H9 (cell line): ENCODE measurements around the gene LITAF. TPM values are rescaled to one million over a fixed set of nuclear protein-coding genes. Genes with fewer than 3 reads are reported as not detected.

Experiments
- DNase-seq: peaks from one replicate; pipeline ENCODE4 v3.0.0-alpha.2; 2017
- H2AFZ ChIP-seq: one replicate; pipeline ENCODE4 v1.6.1; 2013; ENCODE audit warnings: mild to moderate bottlenecking, low read length, control low read depth, moderate library complexity
- H2AK5ac ChIP-seq: 2 replicates; pipeline ENCODE4 v1.6.1; 2013; ENCODE audit warnings: low read length, control low read depth, mixed read lengths; ENCODE audit not compliant: insufficient read length
- H2BK120ac ChIP-seq: one replicate; pipeline ENCODE4 v1.6.1; 2013; ENCODE audit warnings: low read depth, mild to moderate bottlenecking, low read length, control low read depth, inconsistent platforms; ENCODE audit not compliant: poor library complexity, severe bottlenecking
- H2BK12ac ChIP-seq: 2 replicates; pipeline ENCODE4 v1.6.1; 2013; ENCODE audit warnings: low read length, control low read depth, mixed read lengths, low read depth; ENCODE audit not compliant: insufficient read length
- H2BK15ac ChIP-seq: 2 replicates; pipeline ENCODE4 v1.6.1; 2013; ENCODE audit warnings: low read depth, low read length, control low read depth
- H2BK20ac ChIP-seq: one replicate; pipeline ENCODE4 v1.6.1; 2013; ENCODE audit warnings: low read depth, mild to moderate bottlenecking, low read length, control low read depth, inconsistent platforms; ENCODE audit not compliant: poor library complexity, severe bottlenecking
- H2BK5ac ChIP-seq: 2 replicates; pipeline ENCODE4 v1.6.1; 2013; ENCODE audit warnings: low read length, control low read depth, mixed read lengths; ENCODE audit not compliant: insufficient read length
- H3K14ac ChIP-seq: 2 replicates; pipeline ENCODE4 v1.6.1; 2013; ENCODE audit warnings: low read length, control low read depth; ENCODE audit not compliant: insufficient read depth
- H3K18ac ChIP-seq: 2 replicates; pipeline ENCODE4 v1.6.1; 2013; ENCODE audit warnings: low read depth, mild to moderate bottlenecking, mixed read lengths, low read length, control low read depth; ENCODE audit not compliant: insufficient read length
- H3K23ac ChIP-seq: 2 replicates; pipeline ENCODE4 v1.6.1; 2013; ENCODE audit warnings: low read length, control low read depth, mixed read lengths, low read depth; ENCODE audit not compliant: insufficient read length
- H3K23me2 ChIP-seq: 2 replicates; pipeline ENCODE4 v1.6.1; 2013; ENCODE audit warnings: low read depth, mild to moderate bottlenecking, mixed read lengths, low read length, control low read depth; ENCODE audit not compliant: insufficient read length, poor library complexity, severe bottlenecking
- H3K27ac ChIP-seq: 2 replicates; pipeline ENCODE4 v1.5.1; 2013; ENCODE audit warnings: low read length, control low read depth, mixed read lengths, low read depth; ENCODE audit not compliant: insufficient read length
- H3K27me3 ChIP-seq: 2 replicates; pipeline ENCODE4 v1.6.1; 2013; ENCODE audit warnings: low read length, control low read depth, inconsistent platforms; ENCODE audit not compliant: insufficient read depth
- H3K4ac ChIP-seq: 2 replicates; pipeline ENCODE4 v1.6.1; 2013; ENCODE audit warnings: low read depth, mild to moderate bottlenecking, control low read depth, inconsistent platforms, low read length, moderate library complexity
- H3K4me1 ChIP-seq: 2 replicates; pipeline ENCODE4 v1.6.1; 2013; ENCODE audit warnings: low read length, control low read depth, inconsistent platforms; ENCODE audit not compliant: insufficient read depth
- H3K4me2 ChIP-seq: 2 replicates; pipeline ENCODE4 v1.6.1; 2013; ENCODE audit warnings: low read length, control low read depth, mixed read lengths; ENCODE audit not compliant: insufficient read length, insufficient read depth
- H3K56ac ChIP-seq: 2 replicates; pipeline ENCODE4 v1.6.1; 2013; ENCODE audit warnings: low read depth, mild to moderate bottlenecking, mixed read lengths, low read length, control low read depth; ENCODE audit not compliant: insufficient read length
- H3K79me1 ChIP-seq: 2 replicates; pipeline ENCODE4 v1.6.1; 2013; ENCODE audit warnings: low read depth, mild to moderate bottlenecking, moderate library complexity, low read length, control low read depth, inconsistent platforms; ENCODE audit not compliant: insufficient read depth, poor library complexity, severe bottlenecking
- H3K79me2 ChIP-seq: 2 replicates; pipeline ENCODE4 v1.6.1; 2013; ENCODE audit warnings: low read length, control low read depth, inconsistent platforms; ENCODE audit not compliant: insufficient read depth
- H3K9ac ChIP-seq: 2 replicates; pipeline ENCODE4 v1.6.1; 2013; ENCODE audit warnings: low read length, control low read depth, mixed read lengths; ENCODE audit not compliant: insufficient read length; ENCODE audit errors: extremely low read depth
- H3K9me3 ChIP-seq: one replicate; pipeline ENCODE4 v1.6.1; 2013; ENCODE audit warnings: low read depth, low read length, inconsistent platforms; ENCODE audit not compliant: control insufficient read depth
- H3T11ph ChIP-seq: one replicate; pipeline ENCODE4 v1.6.1; 2013; ENCODE audit warnings: mild to moderate bottlenecking, low read length, control low read depth, inconsistent platforms
- H4K20me1 ChIP-seq: one replicate; pipeline ENCODE4 v1.6.1; 2013; ENCODE audit not compliant: control insufficient read depth, insufficient read length, insufficient read depth
- H4K5ac ChIP-seq: 2 replicates; pipeline ENCODE4 v1.6.1; 2013; ENCODE audit warnings: low read depth, mild to moderate bottlenecking, mixed read lengths, low read length, control low read depth; ENCODE audit not compliant: insufficient read length
- H4K8ac ChIP-seq: replicated peaks from 2 replicates; pipeline ENCODE4 v1.6.1; 2013; ENCODE audit warnings: low read length, control low read depth, mixed read lengths, low read depth; ENCODE audit not compliant: insufficient read length
- H4K91ac ChIP-seq: 2 replicates; pipeline ENCODE4 v1.6.1; 2013; ENCODE audit warnings: low read depth, mild to moderate bottlenecking, moderate library complexity, mixed read lengths, low read length, control low read depth; ENCODE audit not compliant: insufficient read length
- H3K27ac Mint-ChIP-seq, 3 experiments: 2 replicates in 2 of 3; 3 replicates in 1 of 3; pipeline ENCODE4 v1.8.0; 2020 to 2021; ENCODE audit warnings: mixed read lengths in 3 of 3, mild to moderate bottlenecking in 1 of 3, moderate library complexity in 1 of 3
- H3K27me3 Mint-ChIP-seq: 2 replicates; pipeline ENCODE4 v1.8.0; 2021; ENCODE audit warnings: low read depth, mild to moderate bottlenecking, moderate library complexity, mixed read lengths
- H3K36me3 Mint-ChIP-seq, 3 experiments: 2 replicates in 2 of 3; 3 replicates in 1 of 3; pipeline ENCODE4 v1.8.0; 2020 to 2021; ENCODE audit warnings: low read depth in 3 of 3, mixed read lengths in 3 of 3; ENCODE audit not compliant: insufficient read depth in 1 of 3
- H3K4me1 Mint-ChIP-seq, 2 experiments: 2 replicates each; pipeline ENCODE4 v1.8.0; 2020; ENCODE audit warnings: mixed read lengths in 2 of 2
- H3K4me3 Mint-ChIP-seq, 2 experiments: 2 replicates in 1 of 2; 3 replicates in 1 of 2; pipeline ENCODE4 v1.8.0; 2020 to 2021; ENCODE audit warnings: mild to moderate bottlenecking in 2 of 2, mixed read lengths in 2 of 2, moderate library complexity in 1 of 2
- H3K9me3 Mint-ChIP-seq, 2 experiments: 2 replicates in 1 of 2; 3 replicates in 1 of 2; pipeline ENCODE4 v1.8.0; 2020; ENCODE audit warnings: mild to moderate bottlenecking in 2 of 2, mixed read lengths in 2 of 2, moderate library complexity in 1 of 2
- CTCF ChIP-seq: fragments of 200-600 bp; sonication (generic); conservative IDR thresholded peaks from 3 replicates; pipeline ENCODE4 v1.8.0; 2021; ENCODE audit warnings: antibody characterized with exemption, mild to moderate bottlenecking
- WGBS: extraction: QIAGEN DNeasy Blood & Tissue Kit; methylation state at CpG from one replicate; pipeline ENCODE4 v1.1.7; 2013; ENCODE audit warnings: missing lambda C conversion rate, low lambda C conversion rate, mixed read lengths; ENCODE audit not compliant: insufficient read length; ENCODE audit errors: extremely low coverage; 5-methylcytosine and 5-hydroxymethylcytosine counted together
- total RNA-seq: library from RNA; stranded (reverse); gene quantifications from 2 replicates; pipeline ENCODE4 v1.2.1, GENCODE V29; 2021

Gene LITAF
- total RNA-seq, 1 experiment from 2014 or later: 249 TPM

- Mint-ChIP-seq H3K36me3 (peaks cover 0 to 4% (median 0%) of the 10 kb centered on the region in 3 experiments; a peak in 2 of 7 replicates), H3K27me3 (peaks cover 3% of the 10 kb centered on the region)
- WGBS: no CpG with 5 or more reads among the region's 16 CpGs
Measured at GRCh38 chr16:11618107-11618717, 31.5 kb upstream of the LITAF start.

More at GRCh38 chr16:11618107-11618717, 31.5 kb upstream of the LITAF start:
- Histone ChIP-seq H3K23me2 (no peaks in the 10 kb centered on the region), H2BK12ac (no peak overlapping the region), H3K56ac (no peak overlapping the region), H2BK5ac (no peak overlapping the region), H2BK15ac (no peak overlapping the region), H3K14ac (no peak overlapping the region), H2BK120ac (no peak overlapping the region), H4K5ac (no peak overlapping the region), H3K79me1 (no peaks in the 10 kb centered on the region), H3K27me3 (no peaks in the 10 kb centered on the region), H3T11ph (no peak overlapping the region), H4K91ac (no peak overlapping the region), H3K4me2 (no peak overlapping the region), H3K79me2 (no peaks in the 10 kb centered on the region), H3K27ac (no peak overlapping the region), H4K20me1 (no peaks in the 10 kb centered on the region), H2BK20ac (no peak overlapping the region), H3K4ac (no peak overlapping the region), H2AK5ac (no peak overlapping the region), H4K8ac (no peak overlapping the region), H2AFZ (no peak overlapping the region), H3K4me1 (no peaks in the 10 kb centered on the region; the same call in 1 of the 2 replicates), H3K18ac (no peak overlapping the region), H3K9me3 (no peaks in the 10 kb centered on the region), H3K9ac (no peak overlapping the region), H3K23ac (no peak overlapping the region)
- Mint-ChIP-seq H3K4me1 (peaks cover 33 to 35% of the 10 kb centered on the region in 2 experiments), H3K9me3 (peaks cover 0 to 3% of the 10 kb centered on the region in 2 experiments; a peak in 1 of 5 replicates), H3K4me3 (no peak overlapping the region), H3K27ac (peak overlapping the region; percentile 86 to 92 (median 88); a peak in 5 of 7 replicates)
- no peak for DNase-seq
- no peak for TF ChIP-seq CTCF
